Sciatic nerve (tissue), 2 donors: ENCODE measurements around the gene RNF126. TPM values are rescaled to one million over a fixed set of nuclear protein-coding genes. Genes with fewer than 3 reads are reported as not detected.
"Not testable (repeated sequence)": the region's sequence is repeated elsewhere in the genome, so short reads cannot be mapped to it uniquely, and the experiment has no call there.

Source experiments
- ATAC-seq: fragments of 200-7000 bp; cut with Tn5 transposase; one replicate; pipeline ENCODE4 v1.9.1; 2020; ENCODE audit warnings: mild to moderate bottlenecking, moderate library complexity
- DNase-seq: peaks from one replicate; pipeline ENCODE4 v3.0.0-alpha.2; 2020; ENCODE audit warnings: low spot score
- intact Hi-C: fragments of 100-400 bp; cut with DNase I; formaldehyde crosslinking; loops from one replicate; pipeline ENCODE4 v1.14.2; 2022
- total RNA-seq: library from RNA; stranded (reverse); fragmentation: NEBNext Ultra II Directional; extraction: Animal tissue kit (Norgen Biotek cat#: 25700); gene quantifications from one replicate; pipeline ENCODE4 v1.2.1, GENCODE V29; 2021
- donor health status: DM: no; HTN: no; CAD: no.
- donor health status: DM: no; HTN: no; CAD: no.

Gene RNF126
- 33.1 TPM for total RNA-seq

- DNase-seq (peak; percentile 95), ATAC-seq (peak; percentile 88)
- intact Hi-C loops, result no loop called here
These were observed at the start of gene RNF126 for GRCh38 chr19:662962-663681. Gene RNF126, minus strand, starts transcription at chr19:663214. Its CDS starts 93 bp downstream, at chr19:663121.

DNA sequence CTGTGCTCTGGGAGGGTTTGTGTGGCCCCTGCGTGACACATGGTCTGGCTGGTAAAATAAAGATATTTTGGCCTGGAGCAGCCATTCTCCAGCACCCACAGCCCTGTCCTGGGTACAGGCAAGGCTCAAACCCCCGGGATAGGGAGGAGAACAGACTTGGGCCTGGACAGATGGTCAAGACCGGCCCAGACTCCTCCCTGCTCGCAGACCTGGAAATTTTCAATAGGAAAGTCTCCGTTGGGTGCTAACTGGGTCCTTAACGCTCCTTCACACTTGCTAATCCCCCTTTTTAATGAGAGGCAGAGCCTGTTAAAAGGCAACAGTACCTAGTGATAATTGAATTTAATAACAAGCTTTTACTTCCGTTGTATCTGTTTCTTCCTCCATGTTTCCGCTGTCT lies 48.2 kb upstream of the RNF126 start:
- intact Hi-C loops, result no loop called here
- no peak for ATAC-seq

DNA sequence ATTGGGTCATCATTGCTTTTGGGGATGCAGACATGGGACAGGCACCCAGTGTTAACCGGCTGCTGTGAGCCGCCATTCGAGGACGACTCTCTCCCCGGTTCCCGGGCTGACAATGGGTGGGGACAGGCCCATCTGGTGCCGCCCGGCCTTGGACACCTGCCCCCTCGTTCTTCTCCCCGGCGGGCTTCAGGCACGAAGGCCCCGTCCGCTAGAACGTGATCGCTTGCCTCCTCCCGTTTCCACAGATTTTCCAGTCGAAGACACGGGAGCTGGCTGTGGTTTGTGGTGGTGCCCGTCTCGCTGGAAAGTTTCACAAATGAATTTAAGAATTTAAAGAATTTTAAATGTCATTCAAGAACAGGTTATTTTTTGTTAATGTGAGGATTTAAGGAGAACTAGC lies 47.8 kb upstream of the RNF126 start:
- intact Hi-C loops, result no loop called here
- ATAC-seq (peak; percentile 34), DNase-seq (peak; percentile 69)

More for the DNA sequence above, 48.2 kb upstream of the RNF126 start:
- DNase-seq, result no peak

DNA sequence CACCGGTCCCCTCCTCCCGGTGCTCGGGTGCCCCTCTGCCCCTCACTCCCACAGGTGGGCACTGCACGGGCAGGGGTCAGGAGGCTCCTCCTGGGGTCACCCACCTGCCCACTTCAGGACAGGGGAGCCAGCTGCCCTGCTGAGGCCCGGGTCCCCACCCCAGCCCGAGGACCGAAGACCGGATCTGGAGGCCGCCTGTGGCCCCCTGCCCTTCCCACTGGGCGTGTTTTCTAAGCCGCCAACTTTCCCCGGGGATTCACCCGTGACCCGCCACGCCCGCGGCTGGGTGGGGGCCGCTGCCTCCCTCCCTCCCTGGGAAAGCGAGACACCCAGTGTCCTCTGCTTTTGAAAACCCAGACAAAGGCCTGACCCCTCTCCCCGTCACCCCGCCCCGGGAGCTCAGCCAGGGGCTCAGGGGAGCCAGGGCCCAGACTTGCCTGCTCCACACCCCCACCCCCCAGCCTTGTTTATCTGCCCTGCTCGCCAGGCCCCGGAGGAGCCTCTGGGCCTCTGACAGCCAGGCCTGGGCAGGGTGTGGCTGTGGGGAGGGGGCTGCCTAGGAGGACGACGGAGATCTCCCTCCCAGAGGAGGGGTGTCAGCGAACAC lies 47.1 kb upstream of the RNF126 start:
- peak; percentile 74 for ATAC-seq
- peak; percentile 75 for DNase-seq
- intact Hi-C loops, result no loop called here

- intact Hi-C loops, result no loop called here
- DNase-seq, result peak; percentile 67
These were observed 46.4 kb upstream of the RNF126 start for GRCh38 chr19:709196-709964.

DNA sequence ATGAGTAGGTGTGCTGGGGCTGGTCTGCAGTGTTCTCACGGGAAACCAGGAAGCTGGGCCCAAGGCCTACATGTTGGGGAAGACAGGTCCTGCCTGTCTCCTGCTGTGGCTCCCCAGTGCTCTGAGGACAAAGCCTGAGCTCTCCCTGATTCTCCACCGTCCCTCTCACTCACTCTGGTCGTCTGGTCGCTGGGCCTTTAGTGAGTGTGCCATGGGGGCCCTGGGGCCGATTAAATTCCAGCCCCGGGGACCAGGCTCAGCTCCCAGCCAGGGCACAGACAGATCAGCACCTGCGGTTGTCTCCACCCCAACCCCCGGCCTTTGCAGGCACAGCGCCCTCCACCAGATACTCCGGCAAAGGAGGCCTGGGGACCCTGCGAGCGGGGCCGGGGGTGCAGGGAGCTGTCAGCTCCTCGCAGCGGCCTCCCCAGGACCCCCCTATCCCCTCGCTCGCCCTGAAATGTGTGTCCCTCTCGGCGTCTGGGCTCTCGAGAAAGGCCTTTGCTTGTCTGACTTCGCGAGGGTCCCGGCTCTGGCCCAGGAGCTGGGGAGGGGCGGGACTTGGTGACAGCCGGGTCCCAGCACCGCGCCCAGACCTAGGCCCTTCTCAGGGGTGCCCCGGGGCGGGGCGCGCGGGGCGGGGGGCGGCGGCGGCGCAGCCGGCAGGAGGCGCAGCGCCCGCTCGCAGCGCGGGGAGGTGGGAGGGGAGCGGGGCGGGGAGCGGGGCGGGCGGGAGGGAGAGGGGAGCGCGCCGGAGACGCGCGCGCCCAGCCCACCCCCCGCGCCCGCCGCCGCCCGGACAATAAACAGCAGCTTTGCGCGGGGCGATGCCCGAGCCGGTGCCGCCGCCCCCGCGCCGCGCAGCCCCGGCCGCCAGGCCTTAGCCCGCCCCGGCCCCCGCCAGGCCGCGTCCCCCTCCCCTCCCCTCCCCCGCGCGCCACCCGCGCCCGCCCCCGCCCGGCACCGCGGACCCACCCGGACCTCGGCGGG lies 45.4 kb upstream of the RNF126 start, which contains the start of gene PALM:
TSS of gene PALM (plus strand) at position 782 of the 990 bp plus-strand sequence. CDS start 212 bp downstream, outside the sequence.
- ATAC-seq (no peak), DNase-seq (peak; percentile 70)
- intact Hi-C loops, result no loop called here

More at GRCh38 chr19:709196-709964, 46.4 kb upstream of the RNF126 start:
- peak; percentile 18 for ATAC-seq

GRCh38 chr19:704447-704741 lies 41.4 kb upstream of the RNF126 start:
- DNase-seq, result no peak
- intact Hi-C loops, result no loop called here
- ATAC-seq, result no peak

DNA sequence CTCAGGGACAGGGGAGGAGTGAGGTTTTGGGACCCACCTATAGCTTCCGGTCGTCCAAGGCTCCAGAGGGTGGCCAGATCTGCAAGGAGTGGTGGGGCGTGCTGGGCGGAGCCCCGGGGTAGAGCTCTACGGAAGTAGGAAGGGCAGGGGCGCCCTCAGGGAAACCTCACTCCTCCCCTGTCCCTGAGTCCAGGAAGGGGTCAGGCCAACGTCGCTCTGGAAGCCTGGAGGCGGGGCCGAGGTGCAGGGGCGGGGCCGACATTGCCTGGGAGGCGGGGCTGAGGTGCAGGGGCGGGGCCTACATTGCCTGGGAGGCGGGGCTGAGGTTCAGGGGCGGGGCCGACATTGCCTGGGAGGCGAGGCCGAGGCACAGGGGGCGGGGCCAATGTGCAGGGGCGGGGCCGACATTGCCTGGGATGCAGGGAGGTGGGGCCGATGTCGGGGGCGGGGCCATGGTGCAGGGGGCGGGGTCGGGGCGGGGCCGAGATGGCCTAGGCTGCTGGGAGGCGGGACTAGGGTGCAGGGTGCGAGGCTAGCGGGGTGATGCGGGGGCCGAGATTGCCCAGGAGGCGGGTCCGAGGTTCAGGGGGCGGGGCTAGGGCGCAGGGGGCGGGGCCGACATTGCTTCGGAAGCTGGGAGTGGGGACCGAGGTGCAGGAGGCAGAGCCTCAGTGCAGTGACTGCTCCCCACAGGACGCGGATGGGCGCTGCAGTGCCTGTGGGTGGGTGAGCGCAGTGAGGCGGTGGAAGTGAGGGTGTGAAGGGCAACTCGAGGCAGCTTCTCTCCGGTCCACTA lies 40.8 kb upstream of the RNF126 start:
- peak; percentile 82 for ATAC-seq
- peak; percentile 94 for DNase-seq
- intact Hi-C loops, result no loop called here

GRCh38 chr19:703329-703650 lies 40.3 kb upstream of the RNF126 start:
- DNase-seq (no peak), ATAC-seq (peak; percentile 14)
- intact Hi-C loops, result no loop called here

DNA sequence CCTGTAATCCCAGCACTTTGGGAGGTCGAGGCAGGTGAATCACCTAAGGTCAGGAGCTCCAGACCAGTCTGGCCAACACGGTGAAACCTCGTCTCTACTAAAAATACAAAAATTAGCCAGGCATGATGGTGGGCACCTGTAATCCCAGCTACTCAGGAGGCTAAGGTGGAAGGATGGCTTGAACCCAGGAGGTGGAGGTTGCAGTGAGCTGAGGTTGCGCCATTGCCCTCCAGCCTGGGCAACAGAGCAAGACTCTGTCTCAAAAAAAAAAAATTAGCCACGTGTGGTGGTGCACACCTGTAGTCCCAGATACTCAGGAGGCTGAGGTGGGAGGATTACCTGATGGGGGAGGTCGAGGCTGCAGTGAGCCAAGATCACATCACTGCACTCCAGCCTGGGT lies 39.8 kb upstream of the RNF126 start:
- ATAC-seq, DNase-seq, intact Hi-C loops: not testable (repeated sequence)

DNA sequence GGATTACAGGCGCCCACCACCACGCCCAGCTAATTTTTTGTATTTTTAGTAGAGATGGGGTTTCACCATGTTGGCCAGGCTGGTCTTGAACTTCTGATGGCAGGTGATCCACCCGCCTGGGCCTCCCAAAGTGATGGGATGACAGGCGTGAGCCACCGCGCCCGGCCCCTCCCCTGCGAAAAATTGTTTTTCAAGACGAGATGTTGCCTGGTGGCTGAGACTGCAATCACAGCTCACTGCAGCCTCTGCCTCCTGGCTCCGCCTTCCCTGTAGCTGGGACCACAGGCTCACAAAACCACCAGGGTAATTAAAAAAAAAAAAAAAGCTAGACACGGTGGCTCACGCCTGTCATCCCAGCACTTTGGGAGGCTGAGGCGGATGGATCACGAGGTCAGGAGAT lies 36.9 kb upstream of the RNF126 start:
- intact Hi-C loops, DNase-seq, ATAC-seq: not testable (repeated sequence)

GRCh38 chr19:698529-698928 lies 35.5 kb upstream of the RNF126 start:
- not testable (repeated sequence) for ATAC-seq

DNA sequence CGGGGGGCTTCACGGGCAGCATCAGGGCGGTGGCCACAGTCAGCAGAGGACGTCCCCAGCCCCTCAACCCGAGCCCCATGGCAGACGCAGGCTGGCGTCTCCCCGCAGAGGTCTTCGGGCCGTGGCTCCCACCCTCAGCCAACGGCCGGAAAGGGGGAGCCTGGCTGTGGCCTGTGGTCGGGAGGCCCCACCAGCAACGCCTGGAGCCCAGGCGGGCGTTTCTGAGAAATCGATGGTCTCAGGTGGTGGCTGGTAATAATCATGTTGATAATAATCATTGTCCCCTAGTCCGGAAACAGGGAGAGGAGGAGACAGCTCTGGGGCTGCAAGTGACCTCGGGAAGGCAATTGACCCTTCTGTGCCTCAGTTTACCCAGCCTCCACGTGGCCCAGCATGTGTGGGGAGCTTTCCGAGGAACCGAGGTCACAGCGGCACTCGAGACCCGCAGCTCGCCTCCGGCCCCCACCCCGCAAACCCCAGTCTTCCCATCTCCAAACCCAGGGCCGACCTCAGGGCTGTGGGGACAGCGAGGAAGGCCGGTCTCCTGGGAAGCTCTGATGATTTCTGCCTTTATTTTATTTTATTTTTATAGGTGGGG lies 32.4 kb upstream of the RNF126 start, which contains the start of gene PRSS57:
TSS of gene PRSS57 (minus strand) at position 101 of the 598 bp plus-strand sequence. CDS start at position 79, 22 bp downstream.
- intact Hi-C loops, result no loop called here
- ATAC-seq, result no peak

More at GRCh38 chr19:698529-698928, 35.5 kb upstream of the RNF126 start:
- intact Hi-C loops, DNase-seq: not testable (repeated sequence)

GRCh38 chr19:694481-695351 lies 31.7 kb upstream of the RNF126 start:
- intact Hi-C loops, result no loop called here
- no peak for DNase-seq
- ATAC-seq, result no peak

More for the DNA sequence above, 32.4 kb upstream of the RNF126 start, which contains the start of gene PRSS57:
- DNase-seq, result no peak

- ATAC-seq, result no peak
- DNase-seq, result no peak
- intact Hi-C loops, result no loop called here
These were observed 27.2 kb upstream of the RNF126 start for GRCh38 chr19:690203-690602.

DNA sequence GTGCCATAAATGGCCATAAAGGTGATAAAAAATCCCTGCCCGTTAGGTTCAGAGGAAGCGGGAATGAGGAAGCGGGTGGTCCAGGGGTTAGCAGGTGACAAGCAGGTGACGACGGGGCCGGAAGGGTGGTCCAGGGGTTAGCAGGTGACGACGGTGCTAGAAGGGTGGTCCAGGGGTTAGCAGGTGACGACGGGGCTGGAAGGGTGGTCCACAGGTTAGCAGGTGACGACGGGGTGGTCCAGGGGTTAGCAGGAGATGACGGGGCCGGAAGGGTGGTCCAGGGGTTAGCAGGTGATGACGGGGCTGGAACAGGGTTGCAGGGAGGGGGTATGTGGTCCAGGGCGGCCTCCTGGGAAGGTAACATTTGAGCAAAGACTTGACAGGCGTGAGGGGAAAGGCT lies 26.0 kb upstream of the RNF126 start:
- ATAC-seq (no peak), DNase-seq (no peak)
- intact Hi-C loops, result no loop called here

- DNase-seq (no peak), ATAC-seq (no peak)
- intact Hi-C loops, result no loop called here
These were observed 25.2 kb upstream of the RNF126 start for GRCh38 chr19:688214-688613.
